SK-N-SH (cell line): ENCODE data around the gene TRAPPC2L. TPM values are rescaled to one million over a fixed set of nuclear protein-coding genes. Genes with fewer than 3 reads are reported as not detected.

Source experiments
- CTCF ChIA-PET: fragments of 300-600, 350-600 bp; formaldehyde crosslinking; extraction: SDS; loops from one replicate; lab custom pipeline; 2021; lab: Yijun Ruan, JAX
- POLR2A ChIA-PET: fragments of 350-600 bp; sonication (Branson Sonifier 250); formaldehyde crosslinking; extraction: SDS; loops from one replicate; lab custom pipeline; 2020; ENCODE audit warnings: antibody characterized with exemption, inconsistent platforms; lab: Yijun Ruan, JAX
- DNase-seq: peaks from one replicate; pipeline ENCODE4 v3.0.0; 2012
- H2AFZ ChIP-seq: fragments of 200-600 bp; sonication (generic); 2 replicates; pipeline ENCODE4 v1.8.1; 2016; ENCODE audit warnings: antibody characterized with exemption, mild to moderate bottlenecking, low read depth
- H3F3A ChIP-seq: fragments of 200-600 bp; sonication (generic); replicated peaks from 2 replicates; pipeline ENCODE3; 2016; ENCODE audit warnings: antibody characterized with exemption, mild to moderate bottlenecking; ENCODE audit not compliant: insufficient read depth
- H3K27ac ChIP-seq, 2 experiments: fragments of 200-500 bp in 1 of 2; fragments of 200-600 bp in 1 of 2; sonication (Bioruptor generic) in 1 of 2; sonication (generic), shearing (Covaris generic) in 1 of 2; 2 replicates each; pipeline versions ENCODE4 v1.5.1 to v1.6.1; 2014 to 2016; ENCODE audit warnings: low read depth in 2 of 2, inconsistent platforms in 1 of 2, low read length in 1 of 2, mild to moderate bottlenecking in 1 of 2, mixed read lengths in 1 of 2
- H3K27me3 ChIP-seq: fragments of 200-600 bp; sonication (generic), shearing (Covaris generic); 2 replicates; pipeline ENCODE4 v1.6.1; 2016; ENCODE audit warnings: mixed run types; ENCODE audit not compliant: insufficient read depth
- H3K36me3 ChIP-seq, 2 experiments: fragments of 200-500 bp in 1 of 2; fragments of 200-600 bp in 1 of 2; sonication (Bioruptor generic) in 1 of 2; sonication (generic) in 1 of 2; replicated peaks in 1 of 2; 2 replicates each; pipeline versions ENCODE3 to v1.5.1; 2014 to 2016; ENCODE audit warnings: low read length in 1 of 2, mild to moderate bottlenecking in 1 of 2; ENCODE audit not compliant: insufficient read depth in 2 of 2, control insufficient read depth in 1 of 2
- H3K4me1 ChIP-seq, 2 experiments: fragments of 200-500 bp in 1 of 2; fragments of 200-600 bp in 1 of 2; sonication (Bioruptor generic) in 1 of 2; sonication (generic), shearing (Covaris generic) in 1 of 2; 2 replicates each; pipeline versions ENCODE4 v1.5.1 to v1.6.1; 2014 to 2016; ENCODE audit warnings: low read depth in 1 of 2, low read length in 1 of 2, mixed run types in 1 of 2; ENCODE audit not compliant: insufficient read depth in 2 of 2, control insufficient read depth in 1 of 2
- H3K4me2 ChIP-seq: fragments of 200-600 bp; sonication (generic), shearing (Covaris generic); 2 replicates; pipeline ENCODE4 v1.6.1; 2017; ENCODE audit warnings: mixed run types
- H3K4me3 ChIP-seq, 2 experiments: fragments of 200-500 bp in 1 of 2; fragments of 200-600 bp in 1 of 2; sonication (Bioruptor generic) in 1 of 2; sonication (generic), shearing (Covaris generic) in 1 of 2; 2 replicates each; pipeline versions ENCODE4 v1.5.1 to v1.8.1; 2014 to 2016; ENCODE audit warnings: low read depth in 2 of 2, inconsistent platforms in 1 of 2, low read length in 1 of 2, mild to moderate bottlenecking in 1 of 2, mixed read lengths in 1 of 2, moderate library complexity in 1 of 2
- H3K79me2 ChIP-seq: fragments of 200-600 bp; sonication (generic); 2 replicates; pipeline ENCODE4 v1.8.1; 2017; ENCODE audit warnings: mild to moderate bottlenecking; ENCODE audit not compliant: insufficient read depth
- H3K9ac ChIP-seq: fragments of 200-600 bp; sonication (generic); 2 replicates; pipeline ENCODE4 v1.6.1; 2017; ENCODE audit warnings: mixed run types
- H3K9me2 ChIP-seq: fragments of 200-600 bp; sonication (generic); 2 replicates; pipeline ENCODE4 v1.6.1; 2017; ENCODE audit warnings: mixed run types
- H3K9me3 ChIP-seq: fragments of 200-600 bp; sonication (generic); 2 replicates; pipeline ENCODE4 v1.6.1; 2017; ENCODE audit warnings: mixed run types, mild to moderate bottlenecking, moderate library complexity
- H4K20me1 ChIP-seq: fragments of 200-600 bp; sonication (generic); 2 replicates; pipeline ENCODE4 v1.6.1; 2017; ENCODE audit warnings: mild to moderate bottlenecking, mixed run types; ENCODE audit not compliant: insufficient read depth
- CHD2 ChIP-seq: fragments of 150-350 bp; IDR thresholded peaks from 2 replicates; pipeline ENCODE4 v1.6.1; 2018; ENCODE audit warnings: low read length; ENCODE audit not compliant: partially characterized antibody
- RCOR1 ChIP-seq: fragments of 150-350 bp; IDR thresholded peaks from 2 replicates; pipeline ENCODE4 v1.6.1; 2017; ENCODE audit warnings: antibody characterized with exemption, low read length
- REST ChIP-seq: IDR thresholded peaks from 2 replicates; pipeline ENCODE4 v1.6.1; 2012; ENCODE audit warnings: mild to moderate bottlenecking, low read depth, low read length, moderate library complexity
- USF2 ChIP-seq: fragments of 150-350 bp; IDR thresholded peaks from 2 replicates; pipeline ENCODE4 v1.6.1; 2017; ENCODE audit warnings: antibody characterized with exemption, low read length, low read depth, borderline replicate concordance
- ZBTB33 ChIP-seq: IDR thresholded peaks from 2 replicates; pipeline ENCODE4 v1.4.0; 2012; ENCODE audit warnings: low read depth, borderline replicate concordance
- WGBS: methylation state at CpG from one replicate; pipeline ENCODE4 v1.1.6; 2017; ENCODE audit warnings: low lambda C conversion rate; 5-methylcytosine and 5-hydroxymethylcytosine counted together
- polyA plus RNA-seq, 3 experiments: library from polyadenylated mRNA; depleted of rRNA; stranded (reverse); fragments of >200 nt; gene quantifications; 2 replicates each; pipeline ENCODE4 v1.2.3, GENCODE V29; 2012

Gene TRAPPC2L
- polyA plus RNA-seq, 1 of the 3 experiments (the other 2 are of a cell fraction): 73.9 TPM

GRCh38 chr16:88894681-88895300 is 37.9 kb downstream of the TRAPPC2L start (continued):
- no peak for TF ChIP-seq REST
- TF ChIP-seq, all 33 proteins: peak for 0

GRCh38 chr16:88895335-88895734 is 38.4 kb downstream of the TRAPPC2L start:
- no peak for TF ChIP-seq USF2
- TF ChIP-seq ZBTB33: no peak
- TF ChIP-seq, all 33 proteins: peak for 0
- no peaks in the 10 kb centered on the region for H3K9me2 ChIP-seq
- no peak for DNase-seq
- no peak overlapping the region for H2AFZ ChIP-seq
- WGBS: 79% methylated on average over 9 of the region's 22 CpGs
- H3K79me2 ChIP-seq: no peaks in the 10 kb centered on the region
- ChIA-PET POLR2A (no interaction called here), CTCF (no interaction called here)
- H3K9ac ChIP-seq: no peak overlapping the region
- H3K4me2 ChIP-seq: no peak overlapping the region
- H3K36me3 ChIP-seq: no peaks in the 10 kb centered on the region
- H3K4me3 ChIP-seq: no peak overlapping the region
- peaks cover 65% of the 10 kb centered on the region for H3K27me3 ChIP-seq
- no peaks in the 10 kb centered on the region for H4K20me1 ChIP-seq
- no peaks in the 10 kb centered on the region for H3F3A ChIP-seq
- H3K27ac ChIP-seq: no peak overlapping the region
- no peaks in the 10 kb centered on the region for H3K9me3 ChIP-seq
- H3K4me1 ChIP-seq: no peaks in the 10 kb centered on the region

GRCh38 chr16:88896238-88897070 is 39.5 kb downstream of the TRAPPC2L start:
- POLR2A ChIA-PET: no interaction called here
- Histone ChIP-seq H3K27ac (no peak overlapping the region), H3F3A (no peaks in the 10 kb centered on the region), H3K9me2 (no peaks in the 10 kb centered on the region), H3K9ac (no peak overlapping the region), H3K27me3 (peaks cover 64% of the 10 kb centered on the region), H2AFZ (no peak overlapping the region), H3K4me2 (no peak overlapping the region), H3K79me2 (no peaks in the 10 kb centered on the region), H3K9me3 (no peaks in the 10 kb centered on the region), H3K4me1 (no peaks in the 10 kb centered on the region), H4K20me1 (no peaks in the 10 kb centered on the region), H3K36me3 (no peaks in the 10 kb centered on the region), H3K4me3 (no peak overlapping the region)
- 40% methylated on average over 17 of the region's 57 CpGs for WGBS
- DNase-seq: no peak
- CTCF ChIA-PET: interaction anchor here (1.0 to 1.5 kb wide), 2 partner anchors 39 to 45 kb away, joined by 3 to 4 read pairs; no protein-coding TSS in a partner anchor
- TF ChIP-seq RCOR1 (no peak), CHD2 (no peak)
